ENCODE results near the gene NFASC.

- TF ChIP-seq CTCF (IDR thresholded peaks at IDR 0.05) = no peak
- no peak for TF ChIP-seq CREB1 (CRISPR knock-in tag; IDR thresholded peaks at IDR 0.05)
- no peak for TF ChIP-seq MAX (CRISPR knock-in tag; IDR thresholded peaks at IDR 0.05)
- no peak for TF ChIP-seq USF2 (CRISPR knock-in tag; IDR thresholded peaks at IDR 0.05)
- TF ChIP-seq ATF1 (CRISPR knock-in tag; IDR thresholded peaks at IDR 0.05) = no peak
- no peak for TF ChIP-seq ZNF219 (CRISPR knock-in tag; IDR thresholded peaks at IDR 0.05; ENCODE audit: borderline replicate concordance)
Measured at GRCh38 chr1:204958317-204959307, 88.0 kb downstream of the NFASC start.

All from WTC11 (cell line).